ENCODE measurements around the gene SRBD1.
A peak's percentile ranks its signal among the peaks of the same experiment; 100 is the strongest.

SRBD1 gene

GRCh38 chr2:45602624-45603023 lies 8.4 kb downstream of the SRBD1 start:
- DNase-seq (ENCODE audit: insufficient read length, low spot score) (no peak), FAIRE-seq (no peak)

GRCh38 chr2:45598545-45598944 lies 12.5 kb downstream of the SRBD1 start:
- no peak for FAIRE-seq

GRCh38 chr2:45596761-45597160 lies 14.3 kb downstream of the SRBD1 start:
- DNase-seq (ENCODE audit: insufficient read length, low spot score), result no peak

More at GRCh38 chr2:45598545-45598944, 12.5 kb downstream of the SRBD1 start:
- no peak for DNase-seq (ENCODE audit: insufficient read length, low spot score)

GRCh38 chr2:45595721-45596435 lies 15.2 kb downstream of the SRBD1 start:
- no peak for DNase-seq (ENCODE audit: insufficient read length, low spot score)
- no peak for FAIRE-seq

More at GRCh38 chr2:45596761-45597160, 14.3 kb downstream of the SRBD1 start:
- FAIRE-seq, result no peak

- FAIRE-seq (no peak), DNase-seq (ENCODE audit: insufficient read length, low spot score) (no peak)
These were observed 20.0 kb downstream of the SRBD1 start for GRCh38 chr2:45591073-45591472.

- no peak for FAIRE-seq
- DNase-seq (ENCODE audit: insufficient read length, low spot score), result no peak
These were observed 22.8 kb downstream of the SRBD1 start for GRCh38 chr2:45588158-45588829.

GRCh38 chr2:45586600-45586999 lies 24.5 kb downstream of the SRBD1 start:
- FAIRE-seq (no peak), DNase-seq (ENCODE audit: insufficient read length, low spot score) (no peak)

GRCh38 chr2:45585267-45585861 lies 25.7 kb downstream of the SRBD1 start:
- DNase-seq (ENCODE audit: insufficient read length, low spot score) (peak; percentile 24), FAIRE-seq (no peak)

- DNase-seq (ENCODE audit: insufficient read length, low spot score) (no peak), FAIRE-seq (no peak)
These were observed 27.1 kb downstream of the SRBD1 start for GRCh38 chr2:45583977-45584376.

GRCh38 chr2:45582522-45582921 lies 28.5 kb downstream of the SRBD1 start:
- FAIRE-seq (no peak), DNase-seq (ENCODE audit: insufficient read length, low spot score) (no peak)

- DNase-seq (ENCODE audit: insufficient read length, low spot score) (no peak), FAIRE-seq (no peak)
These were observed 32.8 kb downstream of the SRBD1 start for GRCh38 chr2:45578056-45578843.

GRCh38 chr2:45577441-45577840 lies 33.6 kb downstream of the SRBD1 start:
- FAIRE-seq, result no peak

GRCh38 chr2:45575881-45576280 lies 35.2 kb downstream of the SRBD1 start:
- FAIRE-seq, result no peak
- DNase-seq (ENCODE audit: insufficient read length, low spot score), result no peak

More at GRCh38 chr2:45577441-45577840, 33.6 kb downstream of the SRBD1 start:
- DNase-seq (ENCODE audit: insufficient read length, low spot score), result no peak

- DNase-seq (ENCODE audit: insufficient read length, low spot score), result no peak
- no peak for FAIRE-seq
These were observed 38.1 kb downstream of the SRBD1 start for GRCh38 chr2:45572979-45573378.

- FAIRE-seq, result no peak
These were observed 39.1 kb downstream of the SRBD1 start for GRCh38 chr2:45571940-45572339.

GRCh38 chr2:45570671-45571334 lies 40.3 kb downstream of the SRBD1 start:
- FAIRE-seq (no peak), DNase-seq (ENCODE audit: insufficient read length, low spot score) (no peak)

More at GRCh38 chr2:45571940-45572339, 39.1 kb downstream of the SRBD1 start:
- DNase-seq (ENCODE audit: insufficient read length, low spot score), result no peak

GRCh38 chr2:45568935-45569334 lies 42.1 kb downstream of the SRBD1 start:
- DNase-seq (ENCODE audit: insufficient read length, low spot score) (no peak), FAIRE-seq (no peak)

GRCh38 chr2:45567974-45568789 lies 42.9 kb downstream of the SRBD1 start:
- DNase-seq (ENCODE audit: insufficient read length, low spot score) (peak; percentile 20), FAIRE-seq (no peak)

GRCh38 chr2:45567288-45567963 lies 43.6 kb downstream of the SRBD1 start:
- FAIRE-seq (no peak), DNase-seq (ENCODE audit: insufficient read length, low spot score) (no peak)
